AG09319 (cell line): ENCODE measurements around the gene GALNT2.

ENCODE experiments used
- DNase-seq: peaks from one replicate; pipeline ENCODE4 v3.0.0-alpha.2; 2010; ENCODE audit warnings: low read depth; ENCODE audit errors: extremely low read depth
- TF ChIP-seq, protein P1 (sequence below): IDR thresholded peaks from 2 replicates; pipeline ENCODE4 v1.5.1; 2011; ENCODE audit warnings: low read depth, mild to moderate bottlenecking, inconsistent platforms, low read length, moderate library complexity

The GALNT2 gene

DNA sequence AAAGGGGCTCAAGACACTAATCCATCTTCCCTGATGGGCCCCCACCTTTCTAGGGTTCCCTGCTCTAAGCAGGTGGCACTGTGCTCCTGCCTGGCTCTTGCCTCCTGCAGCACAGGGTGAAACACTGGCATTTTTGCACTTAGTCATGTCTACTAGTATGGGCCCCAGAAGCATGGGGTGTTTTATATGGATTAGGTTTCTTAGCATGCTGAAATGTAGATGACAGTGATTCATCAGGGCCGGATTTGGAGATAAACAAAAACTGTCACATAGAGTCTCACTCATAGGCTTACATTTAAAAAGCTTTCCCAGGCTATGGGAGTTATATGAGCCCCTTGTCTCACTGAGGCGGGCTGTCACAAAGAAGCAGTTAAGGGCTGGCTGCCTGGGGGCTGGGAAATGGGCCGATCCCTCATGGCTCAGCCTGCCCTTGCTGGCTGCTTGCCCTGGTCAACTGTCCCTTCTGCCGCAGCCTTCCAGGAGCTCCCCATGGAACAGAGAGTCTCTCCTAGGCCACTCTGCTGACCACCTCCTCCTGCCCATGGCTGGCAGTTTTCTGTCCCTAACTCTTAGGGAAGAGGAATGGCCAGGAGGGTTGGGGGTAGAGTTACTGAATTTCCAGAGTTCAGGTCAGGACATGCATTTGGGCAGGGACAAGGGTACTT, 6.5 kb downstream of the GALNT2 start:
- TF ChIP-seq, protein P1, sequence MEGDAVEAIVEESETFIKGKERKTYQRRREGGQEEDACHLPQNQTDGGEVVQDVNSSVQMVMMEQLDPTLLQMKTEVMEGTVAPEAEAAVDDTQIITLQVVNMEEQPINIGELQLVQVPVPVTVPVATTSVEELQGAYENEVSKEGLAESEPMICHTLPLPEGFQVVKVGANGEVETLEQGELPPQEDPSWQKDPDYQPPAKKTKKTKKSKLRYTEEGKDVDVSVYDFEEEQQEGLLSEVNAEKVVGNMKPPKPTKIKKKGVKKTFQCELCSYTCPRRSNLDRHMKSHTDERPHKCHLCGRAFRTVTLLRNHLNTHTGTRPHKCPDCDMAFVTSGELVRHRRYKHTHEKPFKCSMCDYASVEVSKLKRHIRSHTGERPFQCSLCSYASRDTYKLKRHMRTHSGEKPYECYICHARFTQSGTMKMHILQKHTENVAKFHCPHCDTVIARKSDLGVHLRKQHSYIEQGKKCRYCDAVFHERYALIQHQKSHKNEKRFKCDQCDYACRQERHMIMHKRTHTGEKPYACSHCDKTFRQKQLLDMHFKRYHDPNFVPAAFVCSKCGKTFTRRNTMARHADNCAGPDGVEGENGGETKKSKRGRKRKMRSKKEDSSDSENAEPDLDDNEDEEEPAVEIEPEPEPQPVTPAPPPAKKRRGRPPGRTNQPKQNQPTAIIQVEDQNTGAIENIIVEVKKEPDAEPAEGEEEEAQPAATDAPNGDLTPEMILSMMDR = no peak
- DNase-seq = no peak

DNA sequence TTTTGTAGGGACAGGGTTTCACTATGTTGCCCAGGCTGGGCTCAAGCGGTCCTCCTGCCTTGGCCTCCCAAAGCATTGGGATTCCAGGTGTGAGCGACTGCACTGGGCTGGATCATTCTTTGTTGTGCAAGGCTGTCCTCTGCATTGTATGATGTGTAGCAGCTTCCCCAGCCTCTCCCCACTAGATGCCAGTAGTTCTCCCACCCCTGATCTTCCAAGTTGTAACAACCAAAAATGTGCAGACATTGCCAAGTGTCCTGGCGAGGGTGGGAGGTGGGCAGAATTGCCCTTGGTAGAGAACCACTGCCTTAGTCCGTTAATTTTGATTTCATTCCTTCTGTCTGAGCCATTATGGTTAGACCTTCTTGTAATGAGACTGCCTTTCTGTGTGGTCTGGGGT, 7.2 kb downstream of the GALNT2 start:
- no peak for DNase-seq

GRCh38 chr1:230074762-230075161, 7.7 kb downstream of the GALNT2 start:
- DNase-seq = no peak
- TF ChIP-seq, protein P1 = no peak

More for the DNA sequence above, 7.2 kb downstream of the GALNT2 start:
- TF ChIP-seq, protein P1 = no peak; the same call in none of the 2 replicates

DNA sequence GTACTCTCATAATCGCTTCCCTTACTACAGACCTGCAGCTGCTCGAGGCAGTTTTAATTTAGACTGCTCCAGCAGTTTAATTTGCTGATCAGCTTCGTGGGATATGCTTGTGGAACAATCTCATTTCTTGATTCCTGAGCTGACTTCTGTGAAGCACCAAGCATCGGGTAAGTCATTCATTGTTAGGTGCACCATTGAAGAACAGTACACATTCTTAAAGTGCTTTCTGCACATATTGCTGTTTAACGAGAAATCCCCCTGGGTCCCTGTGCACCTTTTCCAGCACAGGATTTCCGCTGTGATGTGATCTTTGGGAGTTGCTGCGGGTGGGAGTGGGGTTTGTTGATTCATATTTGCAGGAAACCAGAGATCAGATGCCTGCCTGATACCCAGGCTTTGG, 9.1 kb downstream of the GALNT2 start:
- TF ChIP-seq, protein P1 = no peak
- DNase-seq = no peak

DNA sequence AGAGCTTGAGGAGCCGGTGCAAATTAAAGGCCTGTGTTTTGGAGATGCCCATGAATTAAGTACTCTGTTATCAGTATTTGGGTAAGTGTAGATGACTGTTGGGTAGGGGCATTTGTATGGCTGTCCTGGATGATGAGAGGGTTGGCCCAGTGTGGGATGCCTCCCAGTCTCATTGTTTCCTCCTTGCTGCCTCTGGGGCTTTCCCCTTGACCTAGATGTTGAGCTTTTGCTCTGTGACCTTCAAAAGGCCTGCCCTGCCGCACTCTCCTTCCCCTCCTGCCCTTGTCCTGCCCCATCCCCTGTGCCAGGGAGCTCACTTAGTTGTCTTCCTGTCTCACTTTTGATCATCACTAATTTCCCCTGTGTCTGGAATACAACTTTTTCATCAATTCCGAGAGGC, 10.0 kb downstream of the GALNT2 start:
- no peak for DNase-seq
- TF ChIP-seq, protein P1 = no peak

DNA sequence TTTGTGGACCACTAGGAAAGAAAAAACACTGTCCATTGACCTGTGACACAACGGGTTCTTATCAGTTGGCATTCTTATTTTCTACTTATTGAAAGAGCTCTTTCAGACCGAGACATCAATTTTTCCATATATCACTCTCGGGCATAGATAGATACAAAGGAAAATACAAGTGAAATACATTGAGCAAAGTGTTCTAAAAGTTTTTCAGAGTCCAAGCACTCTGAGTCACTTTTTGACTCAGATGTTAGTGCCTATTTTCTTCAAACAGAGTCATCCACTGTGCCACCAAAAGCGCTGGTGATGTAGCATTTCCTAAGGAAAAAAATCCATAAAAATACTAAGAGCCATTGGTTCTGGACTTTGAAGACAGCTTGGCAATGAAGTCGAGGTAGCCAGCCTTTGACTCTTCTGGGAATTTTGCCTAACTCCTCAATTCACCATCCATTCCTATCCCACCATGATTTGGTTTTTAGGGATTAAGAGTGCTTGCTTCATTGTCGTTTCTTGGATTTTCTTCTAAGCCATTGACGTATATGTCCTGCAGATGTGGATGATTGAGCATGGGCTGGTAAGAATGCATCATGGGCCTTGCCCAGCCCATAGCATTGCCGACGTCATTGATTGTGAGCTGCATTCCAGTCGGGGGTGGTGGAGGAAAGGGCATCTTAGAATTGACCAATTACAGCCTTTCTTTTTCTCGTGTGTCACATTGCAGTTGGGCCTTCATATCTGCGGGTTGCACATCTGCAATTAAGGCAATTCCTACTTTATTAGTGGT, 10.6 kb downstream of the GALNT2 start:
- no peak for DNase-seq
- TF ChIP-seq, protein P1 = no peak
